ENCODE data around the gene NFYA. TPM values are rescaled to one million over a fixed set of nuclear protein-coding genes. Genes with fewer than 3 reads are reported as not detected.
"Not testable (repeated sequence)": the region's sequence is repeated elsewhere in the genome, so short reads cannot be mapped to it uniquely, and the experiment has no call there.

NFYA gene
- total RNA-seq, 2 donors from 2014 or later: 8.6 to 10.4 TPM

DNA sequence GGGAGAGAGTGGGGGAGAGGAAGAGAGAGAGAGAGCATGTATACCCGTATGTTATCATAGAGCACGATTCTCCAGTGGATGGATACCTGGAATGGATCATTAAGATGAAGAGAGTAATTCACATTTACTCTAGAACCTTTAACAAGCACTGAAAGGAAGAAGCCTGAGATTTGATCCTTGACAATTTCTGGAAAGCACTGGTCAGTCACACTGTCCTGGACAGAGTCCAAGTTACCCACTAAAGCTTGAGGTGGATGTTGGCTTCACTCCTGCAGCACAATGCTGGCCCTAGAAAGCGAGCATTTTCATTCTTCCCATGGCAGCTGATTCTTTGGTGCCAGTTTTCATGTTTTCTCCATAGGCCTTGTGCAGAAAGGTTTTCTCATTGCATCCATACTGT is 25.6 kb downstream of the NFYA start:
- Histone ChIP-seq H3K9me3 (no peaks in the 10 kb centered on the region), H3K4me3 (no peak overlapping the region), H3K27me3 (no peaks in the 10 kb centered on the region), H3K4me1 (no peaks in the 10 kb centered on the region), H3K27ac (no peak overlapping the region), H3K36me3 (replicated peaks in 1 of 2; ENCODE audit: insufficient read depth in 1 of 2, low read depth in 2 of 2) (peaks cover 19 to 51% of the 10 kb centered on the region in 2 donors)
- 69 to 70% methylated on average over 3 of the region's 3 CpGs for WGBS, 2 donors
- TF ChIP-seq POLR2A (IDR thresholded peaks at IDR 0.05) (no peak), CTCF (IDR thresholded peaks at IDR 0.05) (no peak)
- intact Hi-C loops (cut with DNase I): no loop called here
- ATAC-seq: no peak
- no peak for DNase-seq

DNA sequence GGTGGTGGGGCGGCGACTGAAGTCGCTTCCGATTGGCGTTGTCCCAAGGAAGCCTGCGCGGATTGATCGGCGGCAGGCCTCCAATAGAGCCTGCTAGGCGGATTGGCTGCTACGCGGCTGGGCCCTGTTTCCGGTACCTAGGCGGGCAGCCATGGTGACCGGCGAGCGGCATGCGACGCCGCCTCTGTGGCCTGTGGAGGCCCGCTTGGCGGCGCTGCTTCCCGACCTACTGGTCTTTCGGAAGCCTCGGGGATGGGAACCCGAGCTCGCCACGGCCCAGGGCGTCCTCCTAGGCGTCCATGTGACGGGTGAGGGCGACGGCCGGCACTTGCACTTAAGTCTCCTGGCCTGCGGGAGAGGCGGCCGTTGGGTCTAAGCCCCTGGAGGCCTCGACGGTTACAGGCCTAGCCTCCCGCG is 28.1 kb downstream of the NFYA start:
- no peaks in the 10 kb centered on the region for H3K27me3 ChIP-seq
- DNase-seq (no peak), ATAC-seq (no peak)
- peaks cover 3 to 27% of the 10 kb centered on the region in 2 donors for H3K36me3 ChIP-seq (replicated peaks in 1 of 2; ENCODE audit: insufficient read depth in 1 of 2, low read depth in 2 of 2)
- H3K27ac ChIP-seq: no peak overlapping the region
- 91 to 95% methylated on average over 12 to 40 of the region's 42 CpGs for WGBS, 2 donors
- H3K4me3 ChIP-seq: no peak overlapping the region
- no peaks in the 10 kb centered on the region for H3K9me3 ChIP-seq
- intact Hi-C loops (cut with DNase I): no loop called here
- H3K4me1 ChIP-seq: no peaks in the 10 kb centered on the region
- no peak for TF ChIP-seq POLR2A (IDR thresholded peaks at IDR 0.05)
- TF ChIP-seq CTCF (IDR thresholded peaks at IDR 0.05): no peak

- intact Hi-C loops (cut with DNase I): no loop called here
- Histone ChIP-seq H3K9me3 (no peaks in the 10 kb centered on the region), H3K27me3 (no peaks in the 10 kb centered on the region), H3K4me3 (no peak overlapping the region), H3K36me3 (replicated peaks in 1 of 2; ENCODE audit: insufficient read depth in 1 of 2, low read depth in 2 of 2) (no peaks in the 10 kb centered on the region), H3K4me1 (no peaks in the 10 kb centered on the region), H3K27ac (no peak overlapping the region)
- 93 to 95% methylated on average over 3 of the region's 3 CpGs for WGBS, 2 donors
- DNase-seq (no peak), ATAC-seq (no peak)
- TF ChIP-seq POLR2A (IDR thresholded peaks at IDR 0.05) (no peak), CTCF (IDR thresholded peaks at IDR 0.05) (no peak)
These were observed 31.1 kb downstream of the NFYA start for GRCh38 chr6:41103847-41104246.

DNA sequence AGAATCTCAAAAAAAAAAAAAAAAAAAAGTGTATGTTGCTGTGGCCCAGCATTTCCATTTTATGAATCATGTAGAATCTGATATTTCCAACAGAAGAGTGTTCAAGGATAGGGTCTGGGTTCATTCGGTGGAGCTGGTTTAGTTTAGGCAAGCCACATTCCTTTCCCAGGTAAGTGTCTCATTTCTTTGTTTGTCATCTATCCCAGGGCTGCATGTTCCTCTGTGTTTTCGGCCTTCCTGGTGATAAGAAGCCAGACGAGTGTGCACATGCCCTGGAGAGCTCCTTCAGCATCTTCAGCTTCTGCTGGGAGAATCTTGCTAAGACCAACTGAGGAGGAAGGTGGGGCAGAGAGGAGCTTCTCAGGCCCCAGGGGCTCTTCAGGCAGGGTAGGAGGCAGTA is 38.2 kb downstream of the NFYA start:
- Histone ChIP-seq H3K4me1 (no peaks in the 10 kb centered on the region), H3K27me3 (no peaks in the 10 kb centered on the region), H3K9me3 (no peaks in the 10 kb centered on the region), H3K4me3 (no peak overlapping the region), H3K36me3 (replicated peaks in 1 of 2; ENCODE audit: insufficient read depth in 1 of 2, low read depth in 2 of 2) (peaks cover 0 to 1% of the 10 kb centered on the region in 2 donors), H3K27ac (no peak overlapping the region)
- ATAC-seq (no peak), DNase-seq (no peak)
- intact Hi-C loops (cut with DNase I): no loop called here
- 78 to 82% methylated on average over 3 of the region's 3 CpGs for WGBS, 2 donors
- TF ChIP-seq CTCF (IDR thresholded peaks at IDR 0.05) (no peak), POLR2A (IDR thresholded peaks at IDR 0.05) (no peak)

DNA sequence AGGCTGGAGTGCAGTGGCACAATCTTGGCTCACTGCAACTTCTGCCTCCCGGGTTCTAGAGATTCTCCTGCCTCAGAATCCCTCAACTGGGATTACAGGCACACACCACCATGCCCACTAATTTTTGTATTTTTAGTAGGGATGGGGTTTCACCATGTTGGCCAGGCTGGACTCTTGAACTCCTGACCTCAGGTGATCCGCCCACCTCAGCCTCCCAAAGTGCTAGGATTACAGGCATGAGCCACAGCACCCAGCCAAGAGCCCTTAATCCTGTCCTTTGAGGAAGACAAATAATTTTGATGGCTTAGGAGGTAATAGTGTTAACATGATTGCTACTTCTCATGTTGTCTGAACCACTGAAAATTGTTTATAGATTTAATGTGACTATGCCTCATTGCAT is 42.3 kb downstream of the NFYA start:
- WGBS, 2 donors: 83 to 92% methylated on average over 2 of the region's 2 CpGs
- DNase-seq; ATAC-seq; H3K4me1 ChIP-seq; intact Hi-C loops (cut with DNase I); H3K27ac ChIP-seq; H3K27me3 ChIP-seq; H3K4me3 ChIP-seq; H3K36me3 ChIP-seq (replicated peaks in 1 of 2; ENCODE audit: insufficient read depth in 1 of 2, low read depth in 2 of 2); H3K9me3 ChIP-seq: not testable (repeated sequence)
